Ascending aorta (tissue), 2 donors: ENCODE data around the gene HCAR2. TPM values are rescaled to one million over a fixed set of nuclear protein-coding genes. Genes with fewer than 3 reads are reported as not detected.
"Not testable (repeated sequence)": the region's sequence is repeated elsewhere in the genome, so short reads cannot be mapped to it uniquely, and the experiment has no call there.

Source experiments
- DNase-seq, 2 donors: peaks; one replicate each; pipeline ENCODE4 v3.0.0-alpha.2; 2019; ENCODE audit warnings: low spot score in 2 of 2
- H3K27ac ChIP-seq, 2 donors: fragments of 200-600 bp; sonication (generic); one replicate each; pipeline ENCODE4 v1.5.1; 2016 to 2017; ENCODE audit warnings: mild to moderate bottlenecking in 1 of 2
- H3K27me3 ChIP-seq: fragments of 200-600 bp; sonication (generic); one replicate; pipeline ENCODE4 v1.5.1; 2017
- H3K36me3 ChIP-seq, 2 donors: fragments of 200-600 bp; sonication (generic); one replicate each; pipeline ENCODE4 v1.5.1; 2016
- H3K4me1 ChIP-seq, 2 donors: fragments of 200-600 bp; sonication (generic); one replicate each; pipeline ENCODE4 v1.5.1; 2016 to 2017; ENCODE audit warnings: mild to moderate bottlenecking in 1 of 2
- H3K4me3 ChIP-seq, 2 donors: fragments of 200-600 bp; sonication (generic); one replicate each; pipeline ENCODE4 v1.5.1; 2016 to 2017; ENCODE audit warnings: mild to moderate bottlenecking in 1 of 2
- H3K9me3 ChIP-seq, 2 donors: fragments of 200-600 bp; sonication (generic); one replicate each; pipeline ENCODE4 v1.5.1; 2016
- CTCF ChIP-seq, 3 experiments: fragments of 200-600 bp in 2 of 3; fragments of 450-650 bp in 1 of 3; sonication (generic) in 2 of 3; IDR thresholded peaks; one replicate each; pipeline ENCODE4 v1.5.1; 2016 to 2019; ENCODE audit warnings: antibody characterized with exemption in 3 of 3, mild to moderate bottlenecking in 1 of 3, moderate library complexity in 1 of 3
- intact Hi-C: fragments of 100-400 bp; cut with DNase I; formaldehyde crosslinking; loops from one replicate; pipeline ENCODE4 v1.15.1; 2023
- total RNA-seq: library from RNA; depleted of rRNA; stranded (reverse); fragments of >200 nt; gene quantifications from one replicate; pipeline ENCODE4 v1.1.0, GENCODE V29; 2016

The HCAR2 gene
- 3.9 TPM for total RNA-seq

GRCh38 chr12:122702890-122703611 is at the start of gene HCAR2:
HCAR2 (minus strand) TSS chr12:122703357; CDS start chr12:122703283, 74 bp downstream.
- H3K9me3 ChIP-seq, DNase-seq, H3K27ac ChIP-seq, H3K36me3 ChIP-seq, H3K4me3 ChIP-seq, H3K4me1 ChIP-seq, H3K27me3 ChIP-seq, intact Hi-C loops: not testable (repeated sequence)

- peaks cover 3 to 12% of the 10 kb centered on the region in 2 donors for H3K4me1 ChIP-seq
- intact Hi-C loops, result loop anchor here (1.0 to 5.0 kb wide), 4 partner anchors 115 to 480 kb away; partner anchors contain the start of genes KNTC1, MPHOSPH9 and MTRFR
These were observed 49.5 kb upstream of the HCAR2 start, which contains the start of gene DENR for GRCh38 chr12:122752464-122753318. DENR (plus strand) TSS chr12:122752824; CDS start chr12:122753702, 878 bp downstream.

GRCh38 chr12:122750781-122751515 is 47.8 kb upstream of the HCAR2 start:
- Histone ChIP-seq H3K36me3 (peaks cover 3 to 16% of the 10 kb centered on the region in 2 donors), H3K4me1 (peaks cover 3 to 12% of the 10 kb centered on the region in 2 donors)
- not testable (repeated sequence) for H3K27me3 ChIP-seq, H3K9me3 ChIP-seq, H3K4me3 ChIP-seq, H3K27ac ChIP-seq
- DNase-seq, result peak in 1 of 2 donors; percentile 55
- intact Hi-C loops, result loop anchor here (5.0 kb wide), 2 partner anchors 114 to 481 kb away; partner anchors contain the start of genes MPHOSPH9 and MTRFR

More at GRCh38 chr12:122752464-122753318, 49.5 kb upstream of the HCAR2 start, which contains the start of gene DENR:
- H3K36me3 ChIP-seq, result peaks cover 11 to 30% of the 10 kb centered on the region in 2 donors
- peak; percentile 90 to 99 for DNase-seq
- H3K9me3 ChIP-seq, result no peaks in the 10 kb centered on the region
- peak within 1 kb of the TSS; percentile 70 to 75 for H3K27ac ChIP-seq
- H3K27me3 ChIP-seq, result no peaks in the 10 kb centered on the region
- peak; percentile 63 to 86 (median 72) for TF ChIP-seq CTCF (IDR thresholded peaks at IDR 0.05)
- peak within 1 kb of the TSS; percentile 77 to 80 for H3K4me3 ChIP-seq

- Histone ChIP-seq H3K27me3 (no peaks in the 10 kb centered on the region), H3K36me3 (peaks cover 0 to 4% of the 10 kb centered on the region in 2 donors), H3K4me1 (peaks cover 3 to 12% of the 10 kb centered on the region in 2 donors), H3K9me3 (no peaks in the 10 kb centered on the region), H3K4me3 (no peak overlapping the region), H3K27ac (no peak overlapping the region)
- DNase-seq, result no peak
- no peak for TF ChIP-seq CTCF (IDR thresholded peaks at IDR 0.05)
- intact Hi-C loops, result loop anchor here (5.0 kb wide), 2 partner anchors 112 to 483 kb away; partner anchors contain the start of genes MPHOSPH9 and MTRFR
These were observed 46.6 kb upstream of the HCAR2 start for GRCh38 chr12:122749569-122750332.

GRCh38 chr12:122747224-122748135 is 44.3 kb upstream of the HCAR2 start:
- Histone ChIP-seq H3K4me1 (peaks cover 2 to 3% of the 10 kb centered on the region in 2 donors), H3K9me3 (no peaks in the 10 kb centered on the region), H3K4me3 (no peak overlapping the region), H3K36me3 (no peaks in the 10 kb centered on the region), H3K27me3 (no peaks in the 10 kb centered on the region), H3K27ac (no peak overlapping the region)
- intact Hi-C loops, result no loop called here
- peak in 1 of 2 donors; percentile 22 for DNase-seq
- no peak for TF ChIP-seq CTCF (IDR thresholded peaks at IDR 0.05)
